ENCODE data around the gene FGF16.

GRCh38 chrX:77415882-77416281 is 31.3 kb upstream of the FGF16 start:
- TF ChIP-seq CTCF (IDR thresholded peaks at IDR 0.05; ENCODE audit: control extremely low read depth in 1 of 3, insufficient read depth in 1 of 3, low read depth in 1 of 3, low read length in 3 of 3) (no peak), KDM1A (IDR thresholded peaks at IDR 0.05; ENCODE audit: borderline replicate concordance, low read length) (no peak), CHD2 (IDR thresholded peaks at IDR 0.05; ENCODE audit: low read length) (no peak), BCL11A (IDR thresholded peaks at IDR 0.05; ENCODE audit: low read depth in 2 of 2, low read length in 2 of 2) (no peak), NRF1 (IDR thresholded peaks at IDR 0.05; ENCODE audit: low read depth, low read length) (no peak), SRF (IDR thresholded peaks at IDR 0.05; ENCODE audit: low read depth, low read length) (no peak), EZH2 (IDR thresholded peaks at IDR 0.05; ENCODE audit: low read depth, low read length, severe bottlenecking) (no peak), POLR2A (IDR thresholded peaks at IDR 0.05; ENCODE audit: control extremely low read depth in 1 of 2, low read depth in 2 of 2, low read length in 2 of 2) (no peak), USF2 (IDR thresholded peaks at IDR 0.05; ENCODE audit: low read length) (no peak), POLR2AphosphoS5 (IDR thresholded peaks at IDR 0.05; ENCODE audit: low read depth, low read length) (no peak), EP300 (IDR thresholded peaks at IDR 0.05; ENCODE audit: borderline replicate concordance in 1 of 2, low read depth in 2 of 2, low read length in 2 of 2) (no peak), ATF3 (IDR thresholded peaks at IDR 0.05; ENCODE audit: insufficient read depth, low read depth, low read length) (no peak), GTF2F1 (IDR thresholded peaks at IDR 0.05; ENCODE audit: borderline replicate concordance, low read depth, low read length) (no peak)
